ENCODE results near the gene ANKRD33B. TPM values are rescaled to one million over a fixed set of nuclear protein-coding genes. Genes with fewer than 3 reads are reported as not detected.

ANKRD33B gene
- total and polyA plus RNA-seq, 9 of the 15 experiments (the other 6 are each of a cell fraction or from before 2014, with no cell fraction given): 0.10 to 1.7 (median 0.40) TPM

GRCh38 chr5:10655972-10656830, 92.3 kb downstream of the ANKRD33B start (continued):
- TF ChIP-seq GABPA (tag; conservative IDR thresholded peaks at IDR 0.05; ENCODE audit: low read depth) (no peak), MXI1 (IDR thresholded peaks at IDR 0.05; ENCODE audit: low read depth, low read length) (no peak), CEBPZ (IDR thresholded peaks at IDR 0.05; ENCODE audit: borderline replicate concordance, low read depth, low read length) (no peak), ZNF445 (CRISPR knock-in tag; IDR thresholded peaks at IDR 0.05; ENCODE audit: low read depth) (no peak), NR1H2 (CRISPR knock-in tag; IDR thresholded peaks at IDR 0.05) (no peak), JUN (IDR thresholded peaks at IDR 0.05; ENCODE audit: borderline replicate concordance, low read depth, low read length) (no peak), JUN (CRISPR knock-in tag; IDR thresholded peaks at IDR 0.05; ENCODE audit: borderline replicate concordance) (no peak), PRPF4 (IDR thresholded peaks at IDR 0.05; ENCODE audit: insufficient read depth, low read depth, low read length, poor library complexity, severe bottlenecking) (no peak)

Measured in K562 (cell line).